Measurements from ENCODE around the gene IRGQ.
A peak's percentile ranks its signal among the peaks of the same experiment; 100 is the strongest.
"Not testable (repeated sequence)": the region's sequence is repeated elsewhere in the genome, so short reads cannot be mapped to it uniquely, and the experiment has no call there.

The IRGQ gene

GRCh38 chr19:43597876-43598275 is 1.9 kb upstream of the IRGQ start:
- DNase-seq = no peak

GRCh38 chr19:43596842-43597461 is 1.0 kb upstream of the IRGQ start:
- no peak for DNase-seq

- no peak for DNase-seq
These were observed 332 bp downstream of the IRGQ start for GRCh38 chr19:43595605-43595998.

- DNase-seq = peak; percentile 64 to 73
These were observed 977 bp downstream of the IRGQ start for GRCh38 chr19:43594710-43595604.

- no peak for DNase-seq
These were observed 1.7 kb downstream of the IRGQ start for GRCh38 chr19:43594081-43594697.

- no peak for DNase-seq
These were observed 3.1 kb downstream of the IRGQ start for GRCh38 chr19:43592800-43593350.

- DNase-seq = no peak
These were observed 3.8 kb downstream of the IRGQ start for GRCh38 chr19:43591904-43592772.

- DNase-seq = no peak
These were observed 6.3 kb downstream of the IRGQ start for GRCh38 chr19:43589678-43590077.

GRCh38 chr19:43589277-43589676 is 6.7 kb downstream of the IRGQ start:
- DNase-seq = no peak

- DNase-seq = not testable (repeated sequence)
These were observed 8.9 kb downstream of the IRGQ start for GRCh38 chr19:43587029-43587428.

- DNase-seq = no peak
These were observed 9.6 kb downstream of the IRGQ start for GRCh38 chr19:43586346-43586745.

GRCh38 chr19:43584484-43584883 is 11.4 kb downstream of the IRGQ start:
- DNase-seq = no peak

- no peak for DNase-seq
These were observed 13.4 kb downstream of the IRGQ start for GRCh38 chr19:43582495-43582894.

GRCh38 chr19:43581467-43581866 is 14.5 kb downstream of the IRGQ start:
- no peak for DNase-seq

- no peak for DNase-seq
These were observed 17.1 kb downstream of the IRGQ start for GRCh38 chr19:43578787-43579186.

- DNase-seq = no peak
These were observed 19.7 kb downstream of the IRGQ start for GRCh38 chr19:43575955-43576878.

- peak; percentile 93 for DNase-seq
These were observed 20.6 kb downstream of the IRGQ start, which contains the start of the genes PINLYP and XRCC1 for GRCh38 chr19:43575156-43575950. PINLYP (plus strand) TSS chr19:43575801; CDS start chr19:43577192, 1,391 bp downstream. XRCC1 (minus strand) TSS chr19:43575527; CDS start chr19:43575458, 69 bp downstream.

- no peak for DNase-seq
These were observed 21.3 kb downstream of the IRGQ start for GRCh38 chr19:43574424-43575155.

- DNase-seq = no peak
These were observed 23.8 kb downstream of the IRGQ start for GRCh38 chr19:43572171-43572588.

Data from activated CD4-positive, alpha-beta T cell treated with anti-CD3 and anti-CD28 coated beads for 4 hours (primary cell).